Muscle of leg (tissue), 11 donors: ENCODE measurements around the gene PRR3. TPM values are rescaled to one million over a fixed set of nuclear protein-coding genes. Genes with fewer than 3 reads are reported as not detected.
"Not testable (repeated sequence)": the region's sequence is repeated elsewhere in the genome, so short reads cannot be mapped to it uniquely, and the experiment has no call there.

Experiments used
- DNase-seq: peaks from one replicate; pipeline ENCODE4 v3.0.0; 2013
- H3K27ac ChIP-seq: one replicate; pipeline ENCODE4 v1.5.1; 2013; ENCODE audit warnings: mild to moderate bottlenecking, low read length, control low read depth
- H3K27me3 ChIP-seq: one replicate; pipeline ENCODE4 v1.6.1; 2013; ENCODE audit warnings: low read length; ENCODE audit not compliant: control insufficient read depth, insufficient read depth
- H3K36me3 ChIP-seq: one replicate; pipeline ENCODE4 v1.6.1; 2013; ENCODE audit warnings: low read length; ENCODE audit not compliant: control insufficient read depth, insufficient read depth
- H3K4me1 ChIP-seq: one replicate; pipeline ENCODE4 v1.6.1; 2013; ENCODE audit warnings: low read length; ENCODE audit not compliant: control insufficient read depth, insufficient read depth
- H3K4me3 ChIP-seq: one replicate; pipeline ENCODE4 v1.5.1; 2013; ENCODE audit warnings: low read length, control low read depth
- H3K9me3 ChIP-seq: replicated peaks from 2 replicates; pipeline ENCODE4 v1.6.1; 2013; ENCODE audit warnings: low read depth, low read length; ENCODE audit not compliant: control insufficient read depth
- WGBS: methylation state at CpG from one replicate; pipeline ENCODE4 v1.1.5; 2013; ENCODE audit warnings: missing lambda C conversion rate; ENCODE audit not compliant: insufficient coverage; 5-methylcytosine and 5-hydroxymethylcytosine counted together
- polyA plus RNA-seq, 8 donors: library from polyadenylated mRNA; unstranded; fragments of 120-200 nt; gene quantifications; one replicate each; pipeline versions ENCODE4 v1.2.1 to v1.2.3, GENCODE V29; 2013; ENCODE audit warnings: inconsistent platforms in 1 of 8, low replicate concordance in 1 of 8; ENCODE audit not compliant: insufficient read length in 8 of 8, insufficient read depth in 1 of 8
- total RNA-seq: library from RNA; stranded (reverse); fragments of 120-200 nt; gene quantifications from one replicate; pipeline ENCODE4 v1.2.4, GENCODE V29; 2013

PRR3 gene
- total and polyA plus RNA-seq, 9 donors = 10.7 to 25.3 (median 21.9) TPM

DNA sequence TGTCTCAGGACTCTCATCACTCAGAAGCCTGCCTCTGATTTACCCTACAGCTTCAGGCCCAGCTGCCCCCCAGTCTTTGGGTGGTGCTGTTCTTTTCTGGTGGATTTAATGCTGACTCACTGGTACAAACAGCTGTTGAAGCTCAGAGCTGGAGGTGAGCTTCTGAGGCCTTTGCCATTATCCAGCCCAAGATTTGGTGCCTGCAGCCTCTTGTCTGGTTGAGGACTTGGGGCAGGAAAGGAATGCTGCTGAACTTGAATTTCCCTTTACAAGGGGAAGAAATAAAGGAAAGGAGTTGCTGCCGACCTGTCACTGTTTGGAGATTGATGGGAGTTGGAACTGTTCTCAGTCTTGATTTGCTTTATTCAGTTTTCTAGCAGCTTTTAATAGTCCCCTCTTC is 33.9 kb downstream of the PRR3 start:
- DNase-seq = no peak
- no peak overlapping the region for H3K27ac ChIP-seq

GRCh38 chr6:30592287-30592686 is 35.2 kb downstream of the PRR3 start:
- no CpG with 5 or more reads among the region's 1 CpG for WGBS
- H3K4me1 ChIP-seq = no peaks in the 10 kb centered on the region
- DNase-seq = no peak
- no peak overlapping the region for H3K4me3 ChIP-seq
- H3K27me3 ChIP-seq = no peaks in the 10 kb centered on the region
- H3K27ac ChIP-seq = no peak overlapping the region
- no peaks in the 10 kb centered on the region for H3K9me3 ChIP-seq
- H3K36me3 ChIP-seq = peaks cover 48% of the 10 kb centered on the region

More for the DNA sequence above, 33.9 kb downstream of the PRR3 start:
- H3K27me3 ChIP-seq = no peaks in the 10 kb centered on the region
- peaks cover 61% of the 10 kb centered on the region for H3K36me3 ChIP-seq
- H3K9me3 ChIP-seq = no peaks in the 10 kb centered on the region
- no CpG with 5 or more reads among the region's 1 CpG for WGBS
- no peak overlapping the region for H3K4me3 ChIP-seq
- no peaks in the 10 kb centered on the region for H3K4me1 ChIP-seq

- H3K27ac ChIP-seq, H3K9me3 ChIP-seq, H3K4me3 ChIP-seq, H3K27me3 ChIP-seq, H3K4me1 ChIP-seq: not testable (repeated sequence)
- DNase-seq = peak; percentile 82
- peaks cover 31% of the 10 kb centered on the region for H3K36me3 ChIP-seq
- WGBS = 0% methylated on average over 1 of the region's 15 CpGs
Observed at GRCh38 chr6:30597315-30598144, 40.4 kb downstream of the PRR3 start.

DNA sequence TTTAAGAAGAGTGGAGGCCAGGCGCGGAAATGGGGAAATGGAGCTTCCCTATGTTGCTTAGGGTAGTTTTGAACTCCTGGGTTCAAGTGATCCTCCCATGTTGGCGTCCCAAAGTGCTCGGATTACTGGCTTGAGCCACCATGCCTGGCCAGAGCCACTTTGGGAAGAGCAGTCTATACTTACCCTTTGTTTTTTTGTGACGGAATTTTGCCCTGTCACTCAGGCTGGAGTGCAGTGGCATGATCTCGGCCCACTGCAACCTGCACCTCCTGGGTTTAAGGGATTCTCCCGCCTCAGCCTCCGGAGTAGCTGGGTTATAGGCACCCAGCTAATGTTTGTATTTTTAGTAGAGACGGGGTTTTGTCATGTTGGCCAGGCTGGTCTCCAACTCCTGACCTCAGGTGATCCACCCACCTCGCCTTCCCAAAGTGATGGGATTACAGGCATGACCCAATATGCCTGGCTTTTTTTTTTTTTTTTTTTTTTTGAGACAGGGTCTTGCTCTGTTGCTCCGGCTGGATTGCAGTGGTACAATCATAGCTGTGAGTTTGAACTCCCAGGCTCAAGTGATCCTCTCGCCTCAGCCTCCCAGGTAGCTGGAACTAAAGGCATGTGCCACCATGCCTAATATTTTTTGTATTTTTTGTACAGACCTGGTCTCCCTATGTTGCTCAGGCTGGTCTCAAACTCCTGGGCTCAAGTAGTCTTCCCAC is 42.0 kb downstream of the PRR3 start:
- H3K27ac ChIP-seq = no peak overlapping the region
- H3K27me3 ChIP-seq = no peaks in the 10 kb centered on the region
- WGBS = 83% methylated on average over 8 of the region's 12 CpGs
- no peaks in the 10 kb centered on the region for H3K4me1 ChIP-seq
- DNase-seq = no peak
- no peaks in the 10 kb centered on the region for H3K9me3 ChIP-seq
- H3K4me3 ChIP-seq = no peak overlapping the region
- H3K36me3 ChIP-seq = peaks cover 38% of the 10 kb centered on the region

DNA sequence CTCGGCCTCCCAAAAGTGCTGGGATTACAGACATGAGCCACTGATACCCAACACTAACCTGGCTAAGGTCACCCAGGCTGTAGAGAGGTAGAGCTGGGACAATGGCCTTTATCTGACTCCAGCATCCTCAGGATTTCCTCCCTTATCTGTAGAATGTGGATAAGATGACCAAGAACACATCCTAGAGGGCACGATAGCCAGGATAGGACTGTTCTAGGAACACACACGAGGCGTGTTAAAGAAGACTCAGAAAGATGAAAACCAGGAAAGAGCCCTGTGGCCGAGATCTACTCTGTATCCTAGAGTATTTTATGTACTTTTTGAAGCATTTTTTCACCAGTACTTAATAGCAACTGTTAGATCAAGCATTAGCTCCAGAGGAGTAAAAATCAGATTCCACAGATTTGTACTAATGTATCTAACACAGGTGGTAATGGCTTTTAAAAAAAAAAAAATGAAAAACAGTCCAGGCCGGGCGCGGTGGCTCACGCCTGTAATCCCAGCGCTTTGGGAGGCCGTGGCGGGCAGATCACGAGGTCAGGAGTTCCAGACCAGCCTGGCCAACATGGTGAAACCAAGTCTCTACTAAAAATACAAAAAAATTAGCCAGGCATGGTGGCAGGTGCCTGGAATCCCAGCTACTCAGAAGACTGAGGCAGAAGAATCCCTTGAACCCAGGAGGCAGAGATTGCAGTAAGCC is 42.7 kb downstream of the PRR3 start:
- H3K9me3 ChIP-seq = no peaks in the 10 kb centered on the region
- H3K4me1 ChIP-seq = no peaks in the 10 kb centered on the region
- 98% methylated on average over 11 of the region's 13 CpGs for WGBS
- H3K27ac ChIP-seq = no peak overlapping the region
- H3K36me3 ChIP-seq = peaks cover 45% of the 10 kb centered on the region
- H3K27me3 ChIP-seq = no peaks in the 10 kb centered on the region
- no peak overlapping the region for H3K4me3 ChIP-seq
- no peak for DNase-seq

DNA sequence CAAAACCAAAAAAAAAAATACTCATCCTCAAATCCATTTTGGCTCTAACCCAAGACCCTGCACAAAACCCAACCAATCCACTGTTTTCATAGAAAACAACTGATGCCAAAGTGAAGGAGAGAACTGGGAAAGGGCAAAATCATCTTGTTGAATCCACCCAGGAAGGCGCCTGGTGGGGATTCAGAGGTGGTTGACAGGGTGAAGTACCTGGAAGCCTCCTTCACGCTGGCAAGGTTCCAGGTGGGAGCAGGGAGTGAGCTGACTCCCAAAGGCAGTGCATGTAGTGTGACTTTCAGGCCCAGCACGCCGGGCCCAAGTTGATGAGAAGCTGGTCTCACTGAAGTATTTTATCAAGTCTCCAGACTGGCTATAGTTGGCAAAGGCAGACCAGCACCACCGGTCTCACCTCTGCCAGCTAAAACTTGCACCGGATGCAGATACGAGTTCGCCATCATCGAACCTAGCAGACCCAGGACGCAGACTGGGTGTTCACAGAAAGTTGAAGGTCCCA is 43.4 kb downstream of the PRR3 start:
- Histone ChIP-seq H3K4me1 (no peaks in the 10 kb centered on the region), H3K4me3 (no peak overlapping the region), H3K27me3 (no peaks in the 10 kb centered on the region), H3K9me3 (no peaks in the 10 kb centered on the region), H3K36me3 (peaks cover 52% of the 10 kb centered on the region), H3K27ac (no peak overlapping the region)
- peak; percentile 52 for DNase-seq
- WGBS = 75% methylated on average over 10 of the region's 10 CpGs

- Histone ChIP-seq H3K36me3 (peaks cover 60% of the 10 kb centered on the region), H3K4me1 (no peaks in the 10 kb centered on the region), H3K27me3 (no peaks in the 10 kb centered on the region), H3K4me3 (no peak overlapping the region), H3K9me3 (no peaks in the 10 kb centered on the region), H3K27ac (no peak overlapping the region)
- 78% methylated on average over 2 of the region's 6 CpGs for WGBS
- peak; percentile 25 for DNase-seq
Observed at GRCh38 chr6:30601436-30601814, 44.3 kb downstream of the PRR3 start.

- peak; percentile 25 for DNase-seq
- H3K4me3 ChIP-seq = no peak overlapping the region
- no peaks in the 10 kb centered on the region for H3K4me1 ChIP-seq
- no peaks in the 10 kb centered on the region for H3K9me3 ChIP-seq
- H3K27me3 ChIP-seq = no peaks in the 10 kb centered on the region
- 92% methylated on average over 19 of the region's 39 CpGs for WGBS
- H3K36me3 ChIP-seq = peaks cover 63% of the 10 kb centered on the region
- H3K27ac ChIP-seq = no peak overlapping the region
Observed at GRCh38 chr6:30601815-30602641, 44.9 kb downstream of the PRR3 start.

DNA sequence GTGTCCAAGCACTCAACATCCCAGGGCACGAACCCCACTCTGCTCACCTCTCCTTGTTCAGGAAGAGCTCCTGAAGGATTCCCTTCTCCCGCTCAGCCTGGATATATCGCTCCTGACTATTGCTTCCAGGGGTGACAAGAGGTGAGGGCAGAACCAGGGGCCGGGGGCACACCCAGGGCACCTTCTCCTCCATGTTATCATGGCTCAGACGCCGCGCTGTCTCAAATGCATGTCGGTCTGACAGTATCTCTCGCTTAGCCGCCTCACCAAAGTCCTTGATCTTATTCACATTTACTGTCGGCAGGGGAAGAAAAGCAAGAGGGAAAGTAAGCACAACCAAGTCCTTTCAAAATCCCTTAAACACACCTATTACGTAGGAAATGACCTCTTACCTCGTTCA is 46.9 kb downstream of the PRR3 start:
- Histone ChIP-seq H3K36me3 (peaks cover 77% of the 10 kb centered on the region), H3K4me3 (no peak overlapping the region), H3K27me3 (no peaks in the 10 kb centered on the region), H3K4me1 (no peaks in the 10 kb centered on the region), H3K27ac (no peak overlapping the region), H3K9me3 (no peaks in the 10 kb centered on the region)
- whole genome bisulfite sequencing = 96% methylated on average over 4 of the region's 13 CpGs
- no peak for DNase-seq
